ENCODE data around the gene NSG1. TPM values are rescaled to one million over a fixed set of nuclear protein-coding genes. Genes with fewer than 3 reads are reported as not detected.

Gene NSG1
- 1,066 and 1,375 TPM in 2 replicates for polyA plus RNA-seq

GRCh38 chr4:4386736-4387392 is at the start of gene NSG1:
Gene NSG1 (plus strand): TSS chr4:4387102. CDS start chr4:4387630, 528 bp downstream.

Other genes with a start within 250 kb of the NSG1 start
- not detected in 2 replicates for gene OTOP1, start 160.2 kb upstream of the NSG1 start, polyA plus RNA-seq
- gene TMEM128, start 138.9 kb upstream of the NSG1 start, polyA plus RNA-seq: 17.5 and 32.6 TPM in 2 replicates
- gene LYAR, start 96.9 kb upstream of the NSG1 start, polyA plus RNA-seq: 4.0 and 5.3 TPM in 2 replicates
- 0.52 TPM in 1 of 2 replicates, not detected in the other for gene ZBTB49, start 96.9 kb upstream of the NSG1 start, polyA plus RNA-seq
- 35.3 and 38.2 TPM in 2 replicates for gene STX18, start 154.9 kb downstream of the NSG1 start, polyA plus RNA-seq

Measured in Purkinje cell (primary cell).